ENCODE results near the gene LIMD2.

Gene LIMD2

GRCh38 chr17:63682981-63683380 is 16.9 kb downstream of the LIMD2 start:
- no peak for DNase-seq

- no peak for DNase-seq
Observed at GRCh38 chr17:63682441-63682840, 17.5 kb downstream of the LIMD2 start.

DNA sequence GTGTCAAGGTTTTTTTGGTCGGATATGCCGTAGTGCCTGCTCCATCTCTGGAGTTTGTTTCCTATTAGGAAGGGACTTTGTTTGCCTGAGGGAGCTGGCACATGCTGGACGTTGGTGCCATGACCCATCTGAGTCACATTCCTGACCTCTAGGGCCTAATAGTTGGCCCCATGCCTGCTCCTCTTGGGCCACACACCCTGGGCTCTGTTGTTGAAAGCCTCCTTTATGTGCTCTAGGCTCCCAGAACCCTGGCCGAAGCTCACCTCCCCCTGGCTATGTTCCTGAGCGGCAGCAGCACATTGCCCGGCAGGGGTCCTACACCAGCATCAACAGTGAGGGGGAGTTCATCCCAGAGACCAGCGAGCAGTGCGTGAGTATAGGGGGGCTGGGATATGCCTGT is 18.4 kb downstream of the LIMD2 start:
- no peak for DNase-seq

- no peak for DNase-seq
Observed at GRCh38 chr17:63680700-63681099, 19.2 kb downstream of the LIMD2 start.

DNA sequence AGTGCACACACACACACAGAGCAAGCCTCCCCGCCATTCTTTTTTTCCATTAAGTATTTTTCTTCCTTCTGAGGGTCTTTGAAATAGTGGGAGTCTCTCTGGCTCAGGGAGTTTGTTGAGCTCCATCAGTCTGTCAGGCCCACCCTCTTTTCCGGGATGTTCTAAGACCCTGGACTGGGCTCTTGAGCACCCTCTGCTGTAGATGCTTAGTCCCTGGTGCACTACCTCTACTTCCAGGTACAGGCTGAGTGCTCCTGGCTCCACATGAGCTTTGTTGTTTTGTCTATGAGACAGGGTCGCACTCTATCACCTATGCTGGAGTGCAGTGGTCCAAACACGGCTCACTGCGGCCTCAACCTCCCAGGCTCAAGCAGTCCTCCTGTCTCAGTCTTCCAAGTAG is 20.7 kb downstream of the LIMD2 start:
- no peak for DNase-seq

GRCh38 chr17:63676584-63676983 is 23.3 kb downstream of the LIMD2 start:
- DNase-seq = no peak

- DNase-seq = peak; percentile 41
Observed at GRCh38 chr17:63675607-63676546, 24.0 kb downstream of the LIMD2 start.

- no peak for DNase-seq
Observed at GRCh38 chr17:63675231-63675606, 24.7 kb downstream of the LIMD2 start.

- DNase-seq = no peak
Observed at GRCh38 chr17:63672856-63673255, 27.1 kb downstream of the LIMD2 start.

- no peak for DNase-seq
Observed at GRCh38 chr17:63665527-63666214, 34.3 kb downstream of the LIMD2 start.

DNA sequence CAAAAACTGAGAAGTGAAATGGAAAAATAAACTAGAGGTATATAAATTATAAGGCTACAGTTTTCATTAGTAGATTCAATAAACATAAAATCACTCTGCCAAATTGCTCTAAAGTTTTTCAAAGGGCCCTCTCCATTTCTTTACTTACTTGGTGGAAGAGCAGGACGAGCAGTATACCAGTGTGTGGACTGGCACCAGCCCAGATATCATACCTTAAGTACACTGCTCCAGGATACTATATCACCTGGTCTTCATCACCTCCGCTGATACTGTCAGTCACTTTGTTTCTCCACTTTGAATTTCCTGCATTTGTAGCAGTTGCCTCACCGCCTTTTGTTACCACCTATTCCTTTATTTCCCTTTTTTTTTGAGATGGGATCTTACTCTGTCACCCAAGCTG is 40.1 kb downstream of the LIMD2 start:
- DNase-seq = no peak

DNA sequence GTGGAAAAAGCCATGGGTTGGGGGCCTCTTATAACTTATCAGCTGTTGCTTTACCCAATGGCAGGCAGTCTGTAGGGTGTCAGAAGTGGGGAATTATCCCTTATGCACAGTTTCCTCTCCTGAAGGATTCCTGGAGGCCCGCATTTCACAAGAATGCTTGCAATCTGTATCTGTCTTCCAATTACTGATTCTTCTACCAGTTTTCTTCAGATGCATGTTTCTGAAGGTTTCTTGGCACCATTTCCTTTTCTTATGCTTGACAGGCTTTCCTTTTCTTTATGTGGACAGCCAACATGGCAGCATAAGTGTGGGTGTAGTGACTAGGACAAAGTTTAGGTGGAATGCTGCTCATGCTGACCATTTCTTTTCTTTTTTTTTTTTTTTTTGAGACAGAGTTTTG is 41.6 kb downstream of the LIMD2 start:
- no peak for DNase-seq

DNA sequence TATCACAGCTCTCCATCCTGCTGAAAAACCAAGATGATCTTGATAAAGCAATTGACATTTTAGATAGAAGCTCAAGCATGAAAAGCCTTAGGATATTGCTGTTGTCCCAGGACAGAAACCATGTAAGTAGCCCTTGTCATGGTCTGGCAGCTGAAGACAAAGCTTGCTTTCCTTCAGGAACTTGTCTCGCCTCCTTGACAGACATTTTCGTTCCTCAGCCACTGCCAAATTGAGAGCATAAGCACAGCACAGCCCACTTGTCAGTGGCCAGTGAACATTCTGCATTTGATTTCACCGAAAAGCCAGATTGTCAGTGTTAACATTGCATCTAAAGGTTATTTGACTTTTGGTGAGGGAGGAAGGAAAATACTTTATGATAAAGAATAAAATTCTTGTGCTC is 42.1 kb downstream of the LIMD2 start:
- no peak for DNase-seq

DNA sequence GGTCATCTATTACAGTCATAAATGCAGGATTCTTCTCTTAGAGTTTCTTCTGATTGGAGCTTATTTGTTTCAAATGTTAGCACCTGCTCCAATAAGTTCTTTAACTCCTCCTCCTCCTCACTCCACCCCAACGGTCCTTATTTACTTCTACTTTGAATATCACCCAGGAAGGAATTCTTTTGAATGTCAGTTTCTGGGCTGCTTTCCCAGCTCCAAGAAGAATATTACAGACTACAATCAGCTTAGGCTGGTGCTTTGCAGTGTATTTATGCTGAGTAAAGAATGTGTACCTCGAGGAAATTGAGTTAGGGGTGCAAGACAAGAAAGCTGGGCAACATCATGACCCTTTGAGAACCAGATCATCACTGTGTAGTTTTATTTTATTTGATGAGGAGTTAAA is 46.9 kb downstream of the LIMD2 start:
- no peak for DNase-seq

DNA sequence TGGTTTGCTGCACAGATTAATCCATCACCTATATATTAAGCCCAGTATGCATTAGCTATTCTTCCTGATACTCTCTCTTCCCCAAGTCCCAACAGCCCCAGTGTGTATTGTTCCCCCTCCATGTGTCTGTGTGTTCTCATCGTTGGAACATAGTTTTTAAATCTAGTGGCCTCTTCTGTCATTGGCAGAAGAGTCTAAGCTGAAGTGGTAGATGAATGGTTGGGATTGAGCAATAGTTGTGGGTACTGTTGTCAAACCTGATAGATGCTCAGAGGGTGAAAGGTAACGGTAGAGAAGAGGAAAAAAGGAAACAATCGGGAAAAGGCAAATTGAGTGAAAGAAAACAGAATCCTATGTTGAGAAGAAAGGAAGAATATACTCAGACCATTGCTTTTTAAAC is 47.8 kb downstream of the LIMD2 start:
- no peak for DNase-seq

- no peak for DNase-seq
Observed at GRCh38 chr17:63649813-63650212, 50.1 kb downstream of the LIMD2 start.

GRCh38 chr17:63647936-63648335 is 52.0 kb downstream of the LIMD2 start:
- no peak for DNase-seq

GRCh38 chr17:63647065-63647725 is 52.7 kb downstream of the LIMD2 start:
- DNase-seq = no peak

GRCh38 chr17:63646488-63646806 is 53.5 kb downstream of the LIMD2 start:
- DNase-seq = no peak
